Hepatocyte (in vitro differentiated cells): ENCODE results near the gene GNS. TPM values are rescaled to one million over a fixed set of nuclear protein-coding genes. Genes with fewer than 3 reads are reported as not detected.

ENCODE experiments used
- DNase-seq: peaks from one replicate; pipeline ENCODE4 v3.0.0-alpha.2; 2016; ENCODE audit warnings: low spot score
- H2AFZ ChIP-seq: fragments of 200-600 bp; sonication (generic); 2 replicates; pipeline ENCODE4 v1.6.0; 2016; ENCODE audit warnings: antibody characterized with exemption, mild to moderate bottlenecking
- H3K27ac ChIP-seq: fragments of 200-600 bp; sonication (generic); 2 replicates; pipeline ENCODE4 v1.5.1; 2016; ENCODE audit warnings: mild to moderate bottlenecking
- H3K27me3 ChIP-seq: fragments of 200-600 bp; sonication (generic); 2 replicates; pipeline ENCODE4 v1.6.1; 2016
- H3K36me3 ChIP-seq: fragments of 200-600 bp; sonication (generic); replicated peaks from 2 replicates; pipeline ENCODE4 v1.5.1; 2016; ENCODE audit warnings: low read depth; ENCODE audit not compliant: insufficient read depth
- H3K4me1 ChIP-seq: fragments of 200-600 bp; sonication (generic); 2 replicates; pipeline ENCODE4 v1.5.1; 2016; ENCODE audit warnings: mild to moderate bottlenecking, moderate library complexity; ENCODE audit not compliant: insufficient read depth
- H3K4me2 ChIP-seq: fragments of 200-600 bp; sonication (generic); 2 replicates; pipeline ENCODE4 v1.6.0; 2016
- H3K4me3 ChIP-seq: fragments of 200-600 bp; sonication (generic); 2 replicates; pipeline ENCODE4 v1.5.1; 2016; ENCODE audit warnings: mild to moderate bottlenecking
- H3K79me2 ChIP-seq: fragments of 200-600 bp; sonication (generic); 2 replicates; pipeline ENCODE4 v1.6.0; 2017; ENCODE audit warnings: mild to moderate bottlenecking
- H3K9me2 ChIP-seq: fragments of 200-600 bp; sonication (generic); replicated peaks from 2 replicates; pipeline ENCODE4 v1.6.0; 2017; ENCODE audit warnings: mild to moderate bottlenecking; ENCODE audit not compliant: insufficient read depth
- H3K9me3 ChIP-seq: fragments of 200-600 bp; sonication (generic); 2 replicates; pipeline ENCODE4 v1.5.1; 2016; ENCODE audit warnings: low read depth, mild to moderate bottlenecking
- H4K20me1 ChIP-seq: fragments of 200-600 bp; sonication (generic); 2 replicates; pipeline ENCODE4 v1.6.0; 2016; ENCODE audit warnings: mild to moderate bottlenecking; ENCODE audit not compliant: insufficient read depth, poor library complexity, severe bottlenecking
- EZH2 ChIP-seq: fragments of 200-600 bp; sonication (generic); IDR thresholded peaks from 2 replicates; pipeline ENCODE4 v1.6.1; 2016; ENCODE audit warnings: antibody characterized with exemption, mild to moderate bottlenecking, borderline replicate concordance
- EZH2phosphoT487 ChIP-seq: fragments of 200-600 bp; sonication (generic); IDR thresholded peaks from one replicate; pipeline ENCODE4 v1.6.1; 2018; ENCODE audit warnings: antibody characterized with exemption, mild to moderate bottlenecking, low read depth, moderate library complexity; ENCODE audit not compliant: unreplicated experiment, severe bottlenecking
- WGBS: methylation state at CpG from one replicate; pipeline ENCODE4 v1.1.6; 2016; ENCODE audit warnings: low lambda C conversion rate; ENCODE audit errors: missing lambda C conversion rate; 5-methylcytosine and 5-hydroxymethylcytosine counted together
- polyA plus RNA-seq: library from polyadenylated mRNA; unstranded; fragments of >200 nt; fragmentation: Nextera tagmentation; extraction: Ambion mirVana; gene quantifications from 2 replicates; pipeline ENCODE4 v1.2.1, GENCODE V29; 2016
- total RNA-seq: library from RNA; depleted of rRNA; stranded (reverse); fragments of >200 nt; gene quantifications from 2 replicates; pipeline ENCODE4 v1.2.3, GENCODE V29; 2014
- TF ChIP-seq, protein P1 (sequence below): fragments of 200-600 bp; sonication (generic); IDR thresholded peaks from 2 replicates; pipeline ENCODE4 v1.5.1; 2016; ENCODE audit warnings: antibody characterized with exemption, mild to moderate bottlenecking; ENCODE audit not compliant: poor library complexity

GNS gene
- total and polyA plus RNA-seq, 2 experiments from 2014 or later: 88.0 to 193 TPM

GRCh38 chr12:64757771-64758170 is 1.4 kb downstream of the GNS start:
- H3K27ac ChIP-seq: peak overlapping the region; percentile 0
- H3K4me1 ChIP-seq: peaks cover 15% of the 10 kb centered on the region
- peak overlapping the region; percentile 85 for H3K4me2 ChIP-seq

DNA sequence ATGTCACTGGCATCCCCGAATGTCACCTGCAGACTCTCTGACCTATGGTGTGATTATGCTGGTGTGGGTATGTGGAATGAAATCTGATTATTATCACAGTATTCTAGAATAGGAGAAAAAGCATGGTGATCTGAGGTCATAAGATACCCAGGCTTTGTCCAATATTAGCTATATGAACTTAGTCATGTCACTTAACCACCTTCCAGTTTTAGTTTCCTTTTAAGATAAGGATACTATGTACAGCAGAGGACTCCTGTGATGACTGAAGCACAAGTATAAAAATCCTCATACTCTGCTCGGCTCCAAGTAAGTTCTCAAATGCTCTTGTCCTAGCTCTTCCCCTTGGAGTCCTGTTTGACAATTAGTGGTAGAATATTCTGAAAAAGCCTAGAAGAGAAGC is 2.8 kb downstream of the GNS start:
- no peak for DNase-seq
- 91% methylated on average over 2 of the region's 2 CpGs for WGBS
- peaks cover 50% of the 10 kb centered on the region for H3K79me2 ChIP-seq

More at GRCh38 chr12:64757771-64758170, 1.4 kb downstream of the GNS start:
- TF ChIP-seq, protein P1, sequence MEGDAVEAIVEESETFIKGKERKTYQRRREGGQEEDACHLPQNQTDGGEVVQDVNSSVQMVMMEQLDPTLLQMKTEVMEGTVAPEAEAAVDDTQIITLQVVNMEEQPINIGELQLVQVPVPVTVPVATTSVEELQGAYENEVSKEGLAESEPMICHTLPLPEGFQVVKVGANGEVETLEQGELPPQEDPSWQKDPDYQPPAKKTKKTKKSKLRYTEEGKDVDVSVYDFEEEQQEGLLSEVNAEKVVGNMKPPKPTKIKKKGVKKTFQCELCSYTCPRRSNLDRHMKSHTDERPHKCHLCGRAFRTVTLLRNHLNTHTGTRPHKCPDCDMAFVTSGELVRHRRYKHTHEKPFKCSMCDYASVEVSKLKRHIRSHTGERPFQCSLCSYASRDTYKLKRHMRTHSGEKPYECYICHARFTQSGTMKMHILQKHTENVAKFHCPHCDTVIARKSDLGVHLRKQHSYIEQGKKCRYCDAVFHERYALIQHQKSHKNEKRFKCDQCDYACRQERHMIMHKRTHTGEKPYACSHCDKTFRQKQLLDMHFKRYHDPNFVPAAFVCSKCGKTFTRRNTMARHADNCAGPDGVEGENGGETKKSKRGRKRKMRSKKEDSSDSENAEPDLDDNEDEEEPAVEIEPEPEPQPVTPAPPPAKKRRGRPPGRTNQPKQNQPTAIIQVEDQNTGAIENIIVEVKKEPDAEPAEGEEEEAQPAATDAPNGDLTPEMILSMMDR: no peak
- TF ChIP-seq EZH2: no peak
- no peak for TF ChIP-seq EZH2phosphoT487
- Histone ChIP-seq H3K79me2 (peaks cover 50% of the 10 kb centered on the region), H3K9me3 (no peaks in the 10 kb centered on the region), H3K9me2 (no peaks in the 10 kb centered on the region), H4K20me1 (no peaks in the 10 kb centered on the region), H3K27me3 (no peaks in the 10 kb centered on the region), H3K36me3 (no peaks in the 10 kb centered on the region), H3K4me3 (no peak overlapping the region), H2AFZ (no peak overlapping the region)
- DNase-seq: no peak
- WGBS: 84% methylated on average over 3 of the region's 3 CpGs

GRCh38 chr12:64753427-64753826 is 5.8 kb downstream of the GNS start:
- no peaks in the 10 kb centered on the region for H3K27me3 ChIP-seq
- H2AFZ ChIP-seq: no peak overlapping the region
- no peaks in the 10 kb centered on the region for H3K9me3 ChIP-seq
- peaks cover 49% of the 10 kb centered on the region for H3K79me2 ChIP-seq
- H3K9me2 ChIP-seq: no peaks in the 10 kb centered on the region
- 95% methylated on average over 3 of the region's 3 CpGs for WGBS
- TF ChIP-seq, protein P1: no peak
- TF ChIP-seq EZH2 (no peak), EZH2phosphoT487 (no peak)
- DNase-seq: no peak
- H3K4me2 ChIP-seq: no peak overlapping the region
- H3K36me3 ChIP-seq: no peaks in the 10 kb centered on the region
- H3K4me1 ChIP-seq: peaks cover 10% of the 10 kb centered on the region
- no peaks in the 10 kb centered on the region for H4K20me1 ChIP-seq
- no peak overlapping the region for H3K4me3 ChIP-seq
- no peak overlapping the region for H3K27ac ChIP-seq

More for the DNA sequence above, 2.8 kb downstream of the GNS start:
- H3K27me3 ChIP-seq: no peaks in the 10 kb centered on the region
- no peak overlapping the region for H2AFZ ChIP-seq
- no peaks in the 10 kb centered on the region for H3K9me2 ChIP-seq
- no peak overlapping the region for H3K4me3 ChIP-seq
- no peak overlapping the region for H3K27ac ChIP-seq
- TF ChIP-seq EZH2phosphoT487: no peak
- TF ChIP-seq, protein P1: no peak
- TF ChIP-seq EZH2: no peak
- peaks cover 15% of the 10 kb centered on the region for H3K4me1 ChIP-seq
- no peaks in the 10 kb centered on the region for H3K9me3 ChIP-seq
- no peaks in the 10 kb centered on the region for H3K36me3 ChIP-seq
- no peaks in the 10 kb centered on the region for H4K20me1 ChIP-seq
- peak overlapping the region; percentile 85 for H3K4me2 ChIP-seq

- no peak for TF ChIP-seq EZH2phosphoT487
- H3K79me2 ChIP-seq: peaks cover 44% of the 10 kb centered on the region
- no peak overlapping the region for H3K4me3 ChIP-seq
- H2AFZ ChIP-seq: no peak overlapping the region
- H3K27ac ChIP-seq: no peak overlapping the region
- DNase-seq: no peak
- no peaks in the 10 kb centered on the region for H3K9me2 ChIP-seq
- no peaks in the 10 kb centered on the region for H3K9me3 ChIP-seq
- WGBS: 96% methylated on average over 4 of the region's 4 CpGs
- H3K4me1 ChIP-seq: peaks cover 10% of the 10 kb centered on the region
- H3K36me3 ChIP-seq: no peaks in the 10 kb centered on the region
- H3K27me3 ChIP-seq: no peaks in the 10 kb centered on the region
- H4K20me1 ChIP-seq: no peaks in the 10 kb centered on the region
- no peak overlapping the region for H3K4me2 ChIP-seq
Measured at GRCh38 chr12:64752833-64753238, 6.4 kb downstream of the GNS start.
